Activated T-helper 2 cell treated with anti-CD3 and anti-CD28 coated beads, Interferon-gamma antibody, Interleukin-2, Interleukin-4, amounts not matched to agents 10 μg/mL and 5 μg/mL and 100 μg/mL, durations not matched to agents 14 hours and 24 hours and 36 hours (primary cell): ENCODE results near the gene ATP8B3. TPM values are rescaled to one million over a fixed set of nuclear protein-coding genes. Genes with fewer than 3 reads are reported as not detected.
"Not testable (repeated sequence)": the region's sequence is repeated elsewhere in the genome, so short reads cannot be mapped to it uniquely, and the experiment has no call there.

Experiments
- DNase-seq: peaks from one replicate; pipeline ENCODE4 v3.0.0; 2021; ENCODE audit warnings: low spot score
- H3K27ac Mint-ChIP-seq: one replicate; pipeline ENCODE4 v1.8.0; 2021; ENCODE audit warnings: mixed read lengths
- H3K27me3 Mint-ChIP-seq: one replicate; pipeline ENCODE4 v1.8.0; 2021; ENCODE audit warnings: low read depth, mixed read lengths
- H3K36me3 Mint-ChIP-seq: one replicate; pipeline ENCODE4 v1.8.0; 2021; ENCODE audit warnings: low read depth, mixed read lengths
- H3K4me1 Mint-ChIP-seq: one replicate; pipeline ENCODE4 v1.8.0; 2021; ENCODE audit warnings: low read depth, mixed read lengths
- H3K4me3 Mint-ChIP-seq: one replicate; pipeline ENCODE4 v1.8.0; 2021; ENCODE audit warnings: low read depth, mild to moderate bottlenecking, moderate library complexity, mixed read lengths
- H3K9me3 Mint-ChIP-seq: one replicate; pipeline ENCODE4 v1.8.0; 2021; ENCODE audit warnings: mixed read lengths
- intact Hi-C: fragments of 100-400 bp; cut with micrococcal nuclease; formaldehyde crosslinking; loops from one replicate; pipeline ENCODE4 v1.15.1; 2023
- total RNA-seq: library from RNA; stranded (reverse); gene quantifications from 2 replicates; pipeline ENCODE4 v1.2.3, GENCODE V29; 2022

ATP8B3 gene
- total RNA-seq, 1 donor from 2014 or later = 11.3 TPM

GRCh38 chr19:1806184-1807029 lies 5.7 kb downstream of the ATP8B3 start:
- Mint-ChIP-seq H3K4me3 (no peak overlapping the region), H3K27ac (no peak overlapping the region), H3K4me1 (peaks cover 3% of the 10 kb centered on the region), H3K9me3 (no peaks in the 10 kb centered on the region), H3K27me3 (no peaks in the 10 kb centered on the region), H3K36me3 (peaks cover 16% of the 10 kb centered on the region)
- intact Hi-C loops = no loop called here
- DNase-seq = no peak

- Mint-ChIP-seq H3K4me3 (no peak overlapping the region), H3K27ac (no peak overlapping the region), H3K4me1 (peaks cover 1% of the 10 kb centered on the region), H3K27me3 (no peaks in the 10 kb centered on the region), H3K9me3 (no peaks in the 10 kb centered on the region), H3K36me3 (peaks cover 16% of the 10 kb centered on the region)
- intact Hi-C loops = no loop called here
- DNase-seq = no peak
Observed at GRCh38 chr19:1805401-1806183, 6.5 kb downstream of the ATP8B3 start.

GRCh38 chr19:1804858-1805257 lies 7.2 kb downstream of the ATP8B3 start:
- Mint-ChIP-seq H3K4me1 (peaks cover 1% of the 10 kb centered on the region), H3K9me3 (no peaks in the 10 kb centered on the region), H3K27me3 (no peaks in the 10 kb centered on the region), H3K4me3 (no peak overlapping the region), H3K27ac (no peak overlapping the region), H3K36me3 (peaks cover 21% of the 10 kb centered on the region)
- DNase-seq = no peak
- intact Hi-C loops = no loop called here

GRCh38 chr19:1799695-1800342 lies 12.3 kb downstream of the ATP8B3 start:
- DNase-seq = no peak
- Mint-ChIP-seq H3K27me3 (peaks cover 1% of the 10 kb centered on the region), H3K27ac (no peak overlapping the region), H3K4me3 (no peak overlapping the region), H3K9me3 (no peaks in the 10 kb centered on the region), H3K36me3 (peaks cover 19% of the 10 kb centered on the region), H3K4me1 (peaks cover 5% of the 10 kb centered on the region)
- intact Hi-C loops = no loop called here

- DNase-seq, H3K4me3 Mint-ChIP-seq, H3K36me3 Mint-ChIP-seq, H3K27me3 Mint-ChIP-seq, H3K9me3 Mint-ChIP-seq, H3K4me1 Mint-ChIP-seq, H3K27ac Mint-ChIP-seq, intact Hi-C loops: not testable (repeated sequence)
Observed at GRCh38 chr19:1797313-1797712, 14.8 kb downstream of the ATP8B3 start.

GRCh38 chr19:1796395-1797142 lies 15.5 kb downstream of the ATP8B3 start:
- Mint-ChIP-seq H3K9me3 (no peaks in the 10 kb centered on the region), H3K4me1 (peaks cover 3% of the 10 kb centered on the region), H3K4me3 (no peak overlapping the region), H3K27ac (no peak overlapping the region), H3K27me3 (peaks cover 1% of the 10 kb centered on the region), H3K36me3 (peaks cover 6% of the 10 kb centered on the region)
- intact Hi-C loops = no loop called here
- DNase-seq = no peak

GRCh38 chr19:1794424-1795172 lies 17.5 kb downstream of the ATP8B3 start:
- H3K4me3 Mint-ChIP-seq = no peak overlapping the region
- DNase-seq = no peak
- intact Hi-C loops = no loop called here
- peaks cover 3% of the 10 kb centered on the region for H3K4me1 Mint-ChIP-seq
- no peak overlapping the region for H3K27ac Mint-ChIP-seq
- peaks cover 5% of the 10 kb centered on the region for H3K27me3 Mint-ChIP-seq
- no peaks in the 10 kb centered on the region for H3K9me3 Mint-ChIP-seq
- no peaks in the 10 kb centered on the region for H3K36me3 Mint-ChIP-seq

- H3K36me3 Mint-ChIP-seq = no peaks in the 10 kb centered on the region
- no peak overlapping the region for H3K27ac Mint-ChIP-seq
- H3K4me3 Mint-ChIP-seq = no peak overlapping the region
- H3K9me3 Mint-ChIP-seq = no peaks in the 10 kb centered on the region
- intact Hi-C loops = no loop called here
- DNase-seq = no peak
- H3K4me1 Mint-ChIP-seq = peaks cover 3% of the 10 kb centered on the region
- peaks cover 5% of the 10 kb centered on the region for H3K27me3 Mint-ChIP-seq
Observed at GRCh38 chr19:1791879-1792278, 20.2 kb downstream of the ATP8B3 start.

GRCh38 chr19:1790054-1790792 lies 21.9 kb downstream of the ATP8B3 start:
- H3K4me1 Mint-ChIP-seq = no peaks in the 10 kb centered on the region
- no peak overlapping the region for H3K27ac Mint-ChIP-seq
- no peaks in the 10 kb centered on the region for H3K36me3 Mint-ChIP-seq
- no peak for DNase-seq
- peaks cover 4% of the 10 kb centered on the region for H3K27me3 Mint-ChIP-seq
- no peaks in the 10 kb centered on the region for H3K9me3 Mint-ChIP-seq
- H3K4me3 Mint-ChIP-seq = no peak overlapping the region
- intact Hi-C loops = no loop called here

GRCh38 chr19:1789261-1790041 lies 22.6 kb downstream of the ATP8B3 start:
- Mint-ChIP-seq H3K4me3 (no peak overlapping the region), H3K27me3 (peaks cover 4% of the 10 kb centered on the region), H3K27ac (no peak overlapping the region), H3K4me1 (no peaks in the 10 kb centered on the region), H3K9me3 (no peaks in the 10 kb centered on the region), H3K36me3 (no peaks in the 10 kb centered on the region)
- DNase-seq = no peak
- intact Hi-C loops = no loop called here

GRCh38 chr19:1787116-1787515 lies 25.0 kb downstream of the ATP8B3 start:
- no peak for DNase-seq
- Mint-ChIP-seq H3K4me1 (no peaks in the 10 kb centered on the region), H3K4me3 (no peak overlapping the region), H3K36me3 (no peaks in the 10 kb centered on the region), H3K27ac (no peak overlapping the region), H3K27me3 (peaks cover 11% of the 10 kb centered on the region), H3K9me3 (no peaks in the 10 kb centered on the region)
- intact Hi-C loops = no loop called here
